H1 (cell line): ENCODE data around the gene SEC11A. TPM values are rescaled to one million over a fixed set of nuclear protein-coding genes. Genes with fewer than 3 reads are reported as not detected.
A peak's percentile ranks its signal among the peaks of the same experiment; 100 is the strongest.

Experiments used
- CTCF ChIA-PET: fragments of 300-600 bp; sonication (Branson Sonifier 250); formaldehyde crosslinking; loops from one replicate; lab custom pipeline; 2021; ENCODE audit not compliant: partially characterized antibody; lab: Charles Lee
- POLR2A ChIA-PET: fragments of 300-600 bp; sonication (Branson Sonifier 250); formaldehyde crosslinking; loops from one replicate; lab custom pipeline; 2021; ENCODE audit warnings: inconsistent platforms; ENCODE audit not compliant: partially characterized antibody; lab: Charles Lee
- DNase-seq, 2 experiments: peaks; one replicate each; pipeline versions ENCODE4 v3.0.0 to v3.0.0-alpha.2; 2010 to 2022; ENCODE audit warnings: low spot score in 2 of 2, low read depth in 1 of 2, mixed read lengths in 1 of 2
- FAIRE-seq: peaks from 2 replicates; lab custom pipeline; 2011; peaks lifted over from hg19 to GRCh38; lab: Jason Lieb, UNC
- H2AFZ ChIP-seq: 2 replicates; pipeline ENCODE4 v1.8.1; 2012; ENCODE audit warnings: low read length, inconsistent platforms
- H2AK5ac ChIP-seq: 2 replicates; pipeline ENCODE4 v1.6.1; 2013; ENCODE audit warnings: low read depth, low read length
- H2BK120ac ChIP-seq: replicated peaks from 2 replicates; pipeline ENCODE3; 2013; ENCODE audit warnings: low read depth, low read length, inconsistent platforms
- H2BK12ac ChIP-seq: 2 replicates; pipeline ENCODE4 v1.6.1; 2013; ENCODE audit warnings: low read depth, low read length
- H2BK15ac ChIP-seq: 2 replicates; pipeline ENCODE4 v1.6.1; 2013; ENCODE audit warnings: low read length
- H2BK20ac ChIP-seq: 2 replicates; pipeline ENCODE4 v1.6.1; 2013; ENCODE audit warnings: low read length
- H2BK5ac ChIP-seq: 2 replicates; pipeline ENCODE4 v1.6.1; 2013; ENCODE audit warnings: low read depth, low read length
- H3K14ac ChIP-seq: 2 replicates; pipeline ENCODE4 v1.6.1; 2013; ENCODE audit warnings: inconsistent platforms; ENCODE audit not compliant: insufficient read length
- H3K18ac ChIP-seq: 2 replicates; pipeline ENCODE4 v1.6.1; 2013; ENCODE audit warnings: low read length; ENCODE audit errors: extremely low read depth
- H3K23ac ChIP-seq: 2 replicates; pipeline ENCODE4 v1.6.1; 2013; ENCODE audit warnings: inconsistent platforms; ENCODE audit not compliant: insufficient read length
- H3K23me2 ChIP-seq: 2 replicates; pipeline ENCODE4 v1.6.1; 2013; ENCODE audit warnings: low read depth, low read length
- H3K27ac ChIP-seq: 2 replicates; pipeline ENCODE4 v1.6.1; 2011; ENCODE audit warnings: low read depth, low read length, inconsistent platforms
- H3K27me3 ChIP-seq, 4 experiments: replicated peaks in 1 of 4; 1 replicate in 1 of 4; 2 replicates in 3 of 4; pipeline versions ENCODE4 v1.6.1 to v1.8.1; 2011 to 2013; ENCODE audit warnings: low read length in 3 of 4, mild to moderate bottlenecking in 3 of 4, inconsistent platforms in 2 of 4, mixed read lengths in 2 of 4, moderate library complexity in 1 of 4; ENCODE audit not compliant: control insufficient read depth in 3 of 4, insufficient read depth in 3 of 4; ENCODE audit errors: extremely low read depth in 1 of 4
- H3K36me3 ChIP-seq, 4 experiments: 2 replicates each; pipeline versions ENCODE4 v1.6.1 to v1.8.1; 2011 to 2013; ENCODE audit warnings: mild to moderate bottlenecking in 4 of 4, low read length in 3 of 4, moderate library complexity in 2 of 4, control low read depth in 1 of 4, inconsistent platforms in 1 of 4; ENCODE audit not compliant: insufficient read depth in 4 of 4, control insufficient read depth in 2 of 4
- H3K4ac ChIP-seq: replicated peaks from 2 replicates; pipeline ENCODE3; 2013; ENCODE audit warnings: low read length, low read depth, mixed read lengths, inconsistent platforms; ENCODE audit not compliant: insufficient read length
- H3K4me1 ChIP-seq, 4 experiments: replicated peaks in 1 of 4; 1 replicate in 1 of 4; 2 replicates in 3 of 4; pipeline versions ENCODE4 v1.6.1 to v1.8.1; 2011 to 2013; ENCODE audit warnings: low read length in 3 of 4, inconsistent platforms in 2 of 4, mixed read lengths in 1 of 4; ENCODE audit not compliant: insufficient read depth in 4 of 4, control insufficient read depth in 3 of 4
- H3K4me2 ChIP-seq, 2 experiments: 2 replicates each; pipeline versions ENCODE4 v1.6.1 to v1.8.1; 2011 to 2013; ENCODE audit warnings: low read depth in 2 of 2, low read length in 2 of 2, control low read depth in 1 of 2, inconsistent platforms in 1 of 2, mild to moderate bottlenecking in 1 of 2; ENCODE audit not compliant: insufficient read depth in 1 of 2
- H3K4me3 ChIP-seq, 4 experiments: fragments of 200-600, 300-600 bp in 1 of 4; sonication (generic), shearing (Covaris generic), sonication (Bioruptor Twin) in 1 of 4; 2 replicates each; pipeline versions ENCODE4 v1.5.1 to v1.8.1; 2011 to 2016; ENCODE audit warnings: low read length in 4 of 4, low read depth in 3 of 4, control low read depth in 2 of 4, inconsistent platforms in 2 of 4, mild to moderate bottlenecking in 2 of 4, mixed read lengths in 1 of 4, moderate library complexity in 1 of 4; ENCODE audit not compliant: insufficient read depth in 2 of 4; ENCODE audit errors: extremely low read depth in 1 of 4
- H3K56ac ChIP-seq: replicated peaks from 2 replicates; pipeline ENCODE3; 2013; ENCODE audit warnings: low read depth, mild to moderate bottlenecking, mixed read lengths, low read length, inconsistent platforms; ENCODE audit not compliant: insufficient read length
- H3K79me1 ChIP-seq: 2 replicates; pipeline ENCODE4 v1.6.1; 2013; ENCODE audit warnings: low read depth, low read length, control low read depth
- H3K79me2 ChIP-seq, 2 experiments: 2 replicates each; pipeline versions ENCODE4 v1.6.1 to v1.8.1; 2012 to 2013; ENCODE audit warnings: low read length in 2 of 2, mild to moderate bottlenecking in 2 of 2, inconsistent platforms in 1 of 2; ENCODE audit not compliant: insufficient read depth in 2 of 2, control insufficient read depth in 1 of 2
- H3K9ac ChIP-seq, 4 experiments: replicated peaks in 1 of 4; 1 replicate in 1 of 4; 2 replicates in 3 of 4; pipeline versions ENCODE4 v1.6.1 to v1.8.1; 2011 to 2013; ENCODE audit warnings: low read depth in 3 of 4, low read length in 3 of 4, control low read depth in 2 of 4, mild to moderate bottlenecking in 2 of 4, moderate library complexity in 2 of 4, inconsistent platforms in 1 of 4; ENCODE audit errors: extremely low read depth in 1 of 4
- H3K9me3 ChIP-seq, 2 experiments: 2 replicates each; pipeline versions ENCODE4 v1.6.1 to v1.8.1; 2012 to 2013; ENCODE audit warnings: mild to moderate bottlenecking in 2 of 2, moderate library complexity in 2 of 2, control low read depth in 1 of 2, inconsistent platforms in 1 of 2, low read depth in 1 of 2, low read length in 1 of 2, mixed read lengths in 1 of 2; ENCODE audit not compliant: insufficient read depth in 2 of 2
- H4K20me1 ChIP-seq, 2 experiments: replicated peaks in 1 of 2; 2 replicates each; pipeline versions ENCODE3 to v1.8.1; 2011 to 2013; ENCODE audit warnings: inconsistent platforms in 2 of 2, low read length in 2 of 2, mild to moderate bottlenecking in 1 of 2; ENCODE audit not compliant: insufficient read depth in 2 of 2, control insufficient read depth in 1 of 2
- H4K5ac ChIP-seq: 2 replicates; pipeline ENCODE4 v1.6.1; 2013; ENCODE audit warnings: low read length, low read depth, mixed read lengths, inconsistent platforms; ENCODE audit not compliant: insufficient read length
- H4K8ac ChIP-seq: 2 replicates; pipeline ENCODE4 v1.8.0; 2013; ENCODE audit warnings: mild to moderate bottlenecking, moderate library complexity, low read length, inconsistent platforms; ENCODE audit not compliant: insufficient read depth; ENCODE audit errors: extremely low read depth
- H4K91ac ChIP-seq: replicated peaks from 2 replicates; pipeline ENCODE3; 2013; ENCODE audit warnings: low read length, mixed read lengths, inconsistent platforms; ENCODE audit not compliant: insufficient read length
- HDAC2 ChIP-seq, 2 experiments: fragments of 300-600 bp in 1 of 2; sonication (generic) in 1 of 2; IDR thresholded peaks; 2 replicates each; pipeline ENCODE4 v1.6.1; 2011 to 2012; ENCODE audit warnings: low read depth in 2 of 2, low read length in 2 of 2, mild to moderate bottlenecking in 2 of 2, moderate library complexity in 2 of 2, borderline replicate concordance in 1 of 2, inconsistent platforms in 1 of 2
- PHF8 ChIP-seq: fragments of 200-600 bp; sonication (generic); conservative IDR thresholded peaks from 2 replicates; pipeline ENCODE4 v1.7.1; 2012; ENCODE audit warnings: low read depth, mild to moderate bottlenecking, inconsistent platforms, low read length, moderate library complexity
- SAP30 ChIP-seq: fragments of 300-600 bp; sonication (generic); IDR thresholded peaks from 2 replicates; pipeline ENCODE4 v1.7.1; 2012; ENCODE audit warnings: low read length, moderate library complexity, mild to moderate bottlenecking, inconsistent platforms; ENCODE audit not compliant: insufficient read depth, insufficient replicate concordance
- TBP ChIP-seq: IDR thresholded peaks from 2 replicates; pipeline ENCODE4 v1.6.1; 2011; ENCODE audit warnings: low read depth, low read length, improper control_type of control experiment
- WGBS, 2 experiments: shearing (Covaris generic) in 1 of 2; methylation state at CpG; one replicate each; pipeline versions ENCODE4 v1.1.6 to v1.1.7; 2013 to 2015; ENCODE audit warnings: low lambda C conversion rate in 2 of 2, mixed read lengths in 2 of 2, inconsistent platforms in 1 of 2, low coverage in 1 of 2, missing lambda C conversion rate in 1 of 2; ENCODE audit not compliant: insufficient replicate concordance in 2 of 2, insufficient coverage in 1 of 2, insufficient read length in 1 of 2; ENCODE audit errors: extremely low coverage in 1 of 2, missing lambda C conversion rate in 1 of 2; 5-methylcytosine and 5-hydroxymethylcytosine counted together
- polyA plus RNA-seq, 7 experiments: library from polyadenylated mRNA; depleted of rRNA in 3 of 7; stranded (reverse) in 5 of 7; unstranded in 2 of 7; fragments of >200 nt in 5 of 7; fragments of 200-250 nt in 2 of 7; gene quantifications; 1 replicate in 5 of 7; 2 replicates in 1 of 7; 4 replicates in 1 of 7; pipeline versions ENCODE4 v1.2.1 to v1.2.3, GENCODE V29; 2011 to 2013; ENCODE audit warnings: missing spikeins in 2 of 7, mixed read lengths in 2 of 7
- total RNA-seq: library from RNA; stranded (reverse); fragmentation: NEBNext Ultra II Directional; extraction: Animal tissue kit (Norgen Biotek cat#: 25700); gene quantifications from 2 replicates; pipeline ENCODE4 v1.2.1, GENCODE V29; 2021

Gene SEC11A
- total and polyA plus RNA-seq, 2 of the 8 experiments (the other 6 are each of a cell fraction or from before 2014, with no cell fraction given): 268 to 316 TPM

DNA sequence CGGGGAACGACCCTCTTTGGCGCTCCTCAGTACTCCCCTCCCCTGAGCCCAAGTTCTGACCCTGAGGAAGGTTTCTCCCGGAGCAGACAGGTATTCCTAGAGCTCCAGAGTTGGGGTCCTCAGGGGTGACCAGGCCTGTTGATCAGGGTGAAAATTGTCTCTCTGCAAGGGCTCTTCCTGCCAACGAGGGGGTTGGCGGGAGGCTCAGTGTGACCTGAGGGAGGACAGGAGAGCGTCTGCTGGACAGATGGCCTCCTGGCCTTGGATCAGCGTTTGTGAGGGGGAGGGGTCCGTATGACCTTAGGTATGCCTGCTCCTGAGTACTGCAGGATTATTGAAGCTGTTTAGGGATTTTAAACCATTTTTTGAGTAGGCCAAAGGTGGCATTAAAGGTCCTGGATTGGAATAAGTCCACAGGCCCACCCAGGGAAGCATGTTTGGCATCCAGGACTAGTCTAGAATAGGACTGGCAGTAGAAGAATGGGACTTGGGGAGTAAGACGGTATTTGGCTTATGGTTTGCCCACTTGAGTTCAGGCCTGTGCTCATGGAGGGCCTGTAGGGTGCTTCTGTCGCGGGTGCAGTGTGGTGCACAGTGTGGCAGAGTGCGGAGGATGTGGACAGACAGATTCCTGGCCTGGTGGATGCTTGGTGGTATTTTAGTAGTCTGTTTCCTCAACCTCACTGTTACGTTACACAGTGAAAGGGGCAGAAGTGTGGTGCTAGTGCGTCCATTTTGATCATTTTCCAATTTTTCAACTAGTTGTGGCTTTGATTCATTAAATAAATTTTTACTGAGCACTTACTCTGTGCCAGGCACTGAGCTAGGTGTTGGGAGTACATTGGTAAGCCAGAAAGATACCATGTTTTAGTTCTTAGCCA is 33.4 kb upstream of the SEC11A start:
- Histone ChIP-seq H3K36me3 (no peaks in the 10 kb centered on the region), H3K79me2 (peaks cover 13 to 56% of the 10 kb centered on the region in 2 experiments), H3K27ac (peak overlapping the region; percentile 61; the same call in 1 of the 2 replicates), H3K23me2 (peaks cover 15% of the 10 kb centered on the region), H3K4me2 (peak overlapping the region; percentile 79 to 90), H3K56ac (no peak overlapping the region), H3K9me3 (no peaks in the 10 kb centered on the region), H4K8ac (peak overlapping the region; percentile 11), H3K23ac (no peak overlapping the region), H4K20me1 (peaks cover 2 to 11% of the 10 kb centered on the region in 2 experiments), H3K18ac (no peak overlapping the region), H3K9ac (peak overlapping the region; percentile 34 to 72 (median 50)), H3K4me3 (peak overlapping the region; percentile 66 to 91 (median 78)), H3K27me3 (no peaks in the 10 kb centered on the region), H2AK5ac (no peak overlapping the region), H3K14ac (no peak overlapping the region), H4K91ac (peak overlapping the region; percentile 45), H2BK20ac (no peak overlapping the region), H3K79me1 (peaks cover 4% of the 10 kb centered on the region; the same call in 1 of the 2 replicates), H2BK5ac (no peak overlapping the region), H2BK15ac (0 out of 2 replicates have a peak overlapping the region, but pooled peaks have one; percentile 46), H2BK12ac (no peak overlapping the region), H2AFZ (no peak overlapping the region), H3K4me1 (peaks cover 3 to 13% (median 11%) of the 10 kb centered on the region in 4 experiments), H3K4ac (peak overlapping the region; percentile 65), H4K5ac (no peak overlapping the region), H2BK120ac (no peak overlapping the region)
- WGBS, 2 experiments: 28% methylated on average over 15 of the region's 15 CpGs; no CpG with 5 or more reads in 1 of the 2 experiments
- DNase-seq (peak in 1 of 2 experiments; percentile 53), FAIRE-seq (no peak)
- POLR2A ChIA-PET: interaction anchor here (0.5 to 2.7 kb wide), 5 partner anchors 14 to 68 kb away, joined by 3 to 18 read pairs (median 3); partner anchors contain the start of gene ALPK3
- TF ChIP-seq HDAC2 (IDR thresholded peaks at IDR 0.05; ENCODE audit: borderline replicate concordance in 1 of 2, low read depth in 2 of 2, low read length in 2 of 2) (0 out of 4 replicates have a peak, but pooled peaks of 1 of the 2 experiments have one; percentile 48), PHF8 (no peak), TBP (no peak), SAP30 (peak; percentile 28)
- CTCF ChIA-PET: interaction anchor here (0.6 to 1.7 kb wide), 13 partner anchors 9 to 162 kb away, joined by 3 to 7 read pairs (median 3); partner anchors contain the start of gene SEC11A
